Uterus (tissue), 4 donors: ENCODE results near the gene LY6G6D. TPM values are rescaled to one million over a fixed set of nuclear protein-coding genes. Genes with fewer than 3 reads are reported as not detected.

Experiments
- DNase-seq, 2 donors: peaks; one replicate each; pipeline ENCODE4 v3.0.0-alpha.2; 2019 to 2020
- H3K27ac ChIP-seq, 2 donors: fragments of 200-600 bp; sonication (generic); 1 replicate in 1 of 2; 2 replicates in 1 of 2; pipeline ENCODE4 v1.5.1; 2016 to 2018
- H3K27me3 ChIP-seq, 2 donors: fragments of 200-600 bp; sonication (generic); one replicate each; pipeline ENCODE4 v1.5.1; 2018 to 2019; ENCODE audit warnings: control low read depth in 1 of 2
- H3K36me3 ChIP-seq, 2 donors: fragments of 200-600 bp; sonication (generic); one replicate each; pipeline ENCODE4 v1.5.1; 2019; ENCODE audit warnings: control low read depth in 1 of 2
- H3K4me1 ChIP-seq, 2 donors: fragments of 200-600 bp; sonication (generic); one replicate each; pipeline ENCODE4 v1.5.1; 2018 to 2019; ENCODE audit warnings: control low read depth in 1 of 2
- H3K4me3 ChIP-seq, 2 donors: fragments of 200-600 bp; sonication (generic); 1 replicate in 1 of 2; 2 replicates in 1 of 2; pipeline ENCODE4 v1.5.1; 2018 to 2019; ENCODE audit warnings: mild to moderate bottlenecking in 1 of 2
- H3K9me3 ChIP-seq, 2 donors: fragments of 200-600 bp; sonication (generic); one replicate each; pipeline ENCODE4 v1.5.1; 2019; ENCODE audit warnings: control low read depth in 1 of 2
- POLR2A ChIP-seq, 2 donors: fragments of 450-650 bp; IDR thresholded peaks; one replicate each; pipeline ENCODE4 v1.6.1; 2016; ENCODE audit warnings: antibody characterized with exemption in 2 of 2, mild to moderate bottlenecking in 1 of 2, moderate library complexity in 1 of 2
- intact Hi-C: fragments of 100-400 bp; cut with DNase I; formaldehyde crosslinking; loops from one replicate; pipeline ENCODE4 v1.15.1; 2023; ENCODE audit warnings: low total_unique reads
- total RNA-seq, 4 donors: library from RNA; depleted of rRNA in 3 of 4; stranded (reverse); fragments of >200 nt in 3 of 4; gene quantifications; one replicate each; pipeline versions ENCODE4 v1.1.0 to v1.2.4, GENCODE V29; 2014 to 2023
- TF ChIP-seq, protein P1 (sequence below), 4 experiments: fragments of 200-600 bp in 2 of 4; fragments of 450-650 bp in 2 of 4; sonication (generic) in 2 of 4; IDR thresholded peaks; one replicate each; pipeline ENCODE4 v1.5.1; 2016 to 2019; ENCODE audit warnings: antibody characterized with exemption in 4 of 4, mild to moderate bottlenecking in 2 of 4, moderate library complexity in 1 of 4
- donor health status: DM: yes; HTN: yes; CAD: no.

The LY6G6D gene
- total RNA-seq, 4 donors from 2014 or later: 2.0 TPM; not detected in 3

- H3K27ac ChIP-seq: no peak overlapping the region
- H3K4me3 ChIP-seq: no peak overlapping the region
- intact Hi-C loops: no loop called here
- no peaks in the 10 kb centered on the region for H3K9me3 ChIP-seq
- no peaks in the 10 kb centered on the region for H3K36me3 ChIP-seq
- no peak for DNase-seq
- no peak for TF ChIP-seq POLR2A (IDR thresholded peaks at IDR 0.05)
- TF ChIP-seq, protein P1, sequence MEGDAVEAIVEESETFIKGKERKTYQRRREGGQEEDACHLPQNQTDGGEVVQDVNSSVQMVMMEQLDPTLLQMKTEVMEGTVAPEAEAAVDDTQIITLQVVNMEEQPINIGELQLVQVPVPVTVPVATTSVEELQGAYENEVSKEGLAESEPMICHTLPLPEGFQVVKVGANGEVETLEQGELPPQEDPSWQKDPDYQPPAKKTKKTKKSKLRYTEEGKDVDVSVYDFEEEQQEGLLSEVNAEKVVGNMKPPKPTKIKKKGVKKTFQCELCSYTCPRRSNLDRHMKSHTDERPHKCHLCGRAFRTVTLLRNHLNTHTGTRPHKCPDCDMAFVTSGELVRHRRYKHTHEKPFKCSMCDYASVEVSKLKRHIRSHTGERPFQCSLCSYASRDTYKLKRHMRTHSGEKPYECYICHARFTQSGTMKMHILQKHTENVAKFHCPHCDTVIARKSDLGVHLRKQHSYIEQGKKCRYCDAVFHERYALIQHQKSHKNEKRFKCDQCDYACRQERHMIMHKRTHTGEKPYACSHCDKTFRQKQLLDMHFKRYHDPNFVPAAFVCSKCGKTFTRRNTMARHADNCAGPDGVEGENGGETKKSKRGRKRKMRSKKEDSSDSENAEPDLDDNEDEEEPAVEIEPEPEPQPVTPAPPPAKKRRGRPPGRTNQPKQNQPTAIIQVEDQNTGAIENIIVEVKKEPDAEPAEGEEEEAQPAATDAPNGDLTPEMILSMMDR (IDR thresholded peaks at IDR 0.05): no peak
- peaks cover 0 to 4% of the 10 kb centered on the region in 2 donors for H3K4me1 ChIP-seq
- H3K27me3 ChIP-seq: no peaks in the 10 kb centered on the region
These were observed 38.7 kb upstream of the LY6G6D start for GRCh38 chr6:31676322-31676903.

- Histone ChIP-seq H3K27me3 (no peaks in the 10 kb centered on the region), H3K9me3 (no peaks in the 10 kb centered on the region), H3K4me1 (peaks cover 0 to 4% of the 10 kb centered on the region in 2 donors), H3K4me3 (no peak overlapping the region), H3K27ac (no peak overlapping the region), H3K36me3 (no peaks in the 10 kb centered on the region)
- intact Hi-C loops: no loop called here
- no peak for DNase-seq
- TF ChIP-seq, protein P1 (IDR thresholded peaks at IDR 0.05): no peak
- TF ChIP-seq POLR2A (IDR thresholded peaks at IDR 0.05): no peak
These were observed 38.2 kb upstream of the LY6G6D start for GRCh38 chr6:31676904-31677303.

- H3K27ac ChIP-seq: no peak overlapping the region
- H3K4me1 ChIP-seq: peaks cover 0 to 4% of the 10 kb centered on the region in 2 donors
- no peak overlapping the region for H3K4me3 ChIP-seq
- no peak for TF ChIP-seq POLR2A (IDR thresholded peaks at IDR 0.05)
- TF ChIP-seq, protein P1 (IDR thresholded peaks at IDR 0.05): no peak
- intact Hi-C loops: no loop called here
- no peaks in the 10 kb centered on the region for H3K9me3 ChIP-seq
- no peak for DNase-seq
- no peaks in the 10 kb centered on the region for H3K27me3 ChIP-seq
- no peaks in the 10 kb centered on the region for H3K36me3 ChIP-seq
These were observed 37.2 kb upstream of the LY6G6D start for GRCh38 chr6:31677955-31678354.

GRCh38 chr6:31680226-31681134, 34.7 kb upstream of the LY6G6D start, which contains the start of gene LY6G5C:
TSS of gene LY6G5C (minus strand) at chr6:31681067. CDS start at chr6:31680373, 694 bp downstream.
- TF ChIP-seq, protein P1 (IDR thresholded peaks at IDR 0.05): peak; percentile 70 to 92 (median 82)
- no peak for TF ChIP-seq POLR2A (IDR thresholded peaks at IDR 0.05)
- Histone ChIP-seq H3K9me3 (no peaks in the 10 kb centered on the region), H3K27me3 (no peaks in the 10 kb centered on the region), H3K4me3 (peak within 1 kb of the TSS; percentile 40 to 56), H3K27ac (peak within 1 kb of the TSS; percentile 71 to 88), H3K4me1 (peaks cover 0 to 4% of the 10 kb centered on the region in 2 donors), H3K36me3 (no peaks in the 10 kb centered on the region)
- intact Hi-C loops: loop anchor here (5.0 kb wide), 1 partner anchor 152 kb away; no protein-coding TSS in a partner anchor
- DNase-seq: peak; percentile 85 to 86
